PFSK-1 (cell line): ENCODE measurements around the gene AP3D1.

Experiments
- FOXP2 ChIP-seq: optimal IDR thresholded peaks from 2 replicates; pipeline ENCODE3; 2011; ENCODE audit warnings: borderline replicate concordance, control low read depth, inconsistent platforms; ENCODE audit not compliant: insufficient read depth; ENCODE audit errors: extremely low read length, extremely low read depth
- POLR2AphosphoS5 ChIP-seq: IDR thresholded peaks from 2 replicates; pipeline ENCODE4 v1.6.1; 2012; ENCODE audit warnings: low read depth, mild to moderate bottlenecking, control low read depth, low read length, moderate library complexity
- REST ChIP-seq, 2 experiments: IDR thresholded peaks; 2 replicates each; pipeline versions ENCODE4 v1.6.1 to v1.8.0; 2011 to 2012; ENCODE audit warnings: low read depth in 2 of 2, low read length in 2 of 2, control low read depth in 1 of 2, inconsistent platforms in 1 of 2, mild to moderate bottlenecking in 1 of 2, moderate library complexity in 1 of 2; ENCODE audit not compliant: insufficient read depth in 1 of 2
- SIN3A ChIP-seq: IDR thresholded peaks from 2 replicates; pipeline ENCODE4 v1.6.1; 2012; ENCODE audit warnings: mild to moderate bottlenecking, low read length, moderate library complexity, borderline replicate concordance; ENCODE audit not compliant: insufficient read depth
- TAF1 ChIP-seq: IDR thresholded peaks from 2 replicates; pipeline ENCODE4 v1.6.1; 2012; ENCODE audit warnings: low read length, control low read depth, borderline replicate concordance; ENCODE audit not compliant: insufficient read depth

The AP3D1 gene

GRCh38 chr19:2055931-2056836 is 95.2 kb downstream of the AP3D1 start:
- no peak for TF ChIP-seq SIN3A
- TF ChIP-seq POLR2AphosphoS5, result peak; percentile 56
- 0 out of 4 replicates have a peak, but pooled peaks of 1 of the 2 experiments have one; percentile 28 for TF ChIP-seq REST (IDR thresholded peaks at IDR 0.05; ENCODE audit: insufficient read depth in 1 of 2, low read depth in 2 of 2, low read length in 2 of 2)
- TF ChIP-seq TAF1, result peak; percentile 55; the same call in 1 of the 2 replicates
- TF ChIP-seq FOXP2, result peak; percentile 65

GRCh38 chr19:2054763-2055162 is 96.6 kb downstream of the AP3D1 start:
- no peak for TF ChIP-seq POLR2AphosphoS5
- TF ChIP-seq SIN3A, result no peak
- no peak for TF ChIP-seq TAF1
- no peak for TF ChIP-seq FOXP2
- TF ChIP-seq REST (IDR thresholded peaks at IDR 0.05; ENCODE audit: insufficient read depth in 1 of 2, low read depth in 2 of 2, low read length in 2 of 2), result no peak

GRCh38 chr19:2053601-2054389 is 97.6 kb downstream of the AP3D1 start:
- TF ChIP-seq POLR2AphosphoS5, result no peak
- TF ChIP-seq REST (IDR thresholded peaks at IDR 0.05; ENCODE audit: insufficient read depth in 1 of 2, low read depth in 2 of 2, low read length in 2 of 2), result no peak
- no peak for TF ChIP-seq FOXP2
- no peak for TF ChIP-seq SIN3A
- TF ChIP-seq TAF1, result no peak

GRCh38 chr19:2051773-2052704 is 99.3 kb downstream of the AP3D1 start:
- TF ChIP-seq POLR2AphosphoS5, result no peak
- no peak for TF ChIP-seq FOXP2
- TF ChIP-seq SIN3A, result no peak
- no peak for TF ChIP-seq TAF1
- no peak for TF ChIP-seq REST (IDR thresholded peaks at IDR 0.05; ENCODE audit: insufficient read depth in 1 of 2, low read depth in 2 of 2, low read length in 2 of 2)
